ENCODE measurements around the gene PPTC7. TPM values are rescaled to one million over a fixed set of nuclear protein-coding genes. Genes with fewer than 3 reads are reported as not detected.
"Not testable (repeated sequence)": the region's sequence is repeated elsewhere in the genome, so short reads cannot be mapped to it uniquely, and the experiment has no call there.

The PPTC7 gene
- total and polyA plus RNA-seq, 2 of the 4 experiments (the other 2 are of a cell fraction), result 4.1 to 6.8 TPM

GRCh38 chr12:110570798-110571197 is 12.3 kb downstream of the PPTC7 start:
- H2AFZ ChIP-seq (replicated peaks; ENCODE audit: low read length, poor library complexity); H3K27ac ChIP-seq (ENCODE audit: insufficient read depth, low read length); ATAC-seq (ENCODE audit: low read depth); H2BK120ac ChIP-seq (ENCODE audit: low read depth, low read length); CTCF ChIA-PET; H3K18ac ChIP-seq (ENCODE audit: low read depth, low read length); H3K4ac ChIP-seq (ENCODE audit: low read depth, low read length); H3K9ac ChIP-seq (ENCODE audit: low read depth, low read length); H2AK5ac ChIP-seq (ENCODE audit: low read depth, low read length); H4K8ac ChIP-seq (ENCODE audit: low read depth in 2 of 2, low read length in 2 of 2); intact Hi-C loops (cut with micrococcal nuclease); H3K27me3 ChIP-seq (ENCODE audit: control insufficient read depth, insufficient read depth, low read length); H2BK15ac ChIP-seq (ENCODE audit: low read depth, low read length); H4K91ac ChIP-seq (ENCODE audit: insufficient read depth, low read depth, low read length); H3K14ac ChIP-seq (replicated peaks; ENCODE audit: low read depth, low read length); H2AK9ac ChIP-seq (replicated peaks; ENCODE audit: low read depth, low read length, poor library complexity); H3K23ac ChIP-seq (ENCODE audit: low read depth, low read length); POLR2A ChIA-PET (ENCODE audit: unreplicated experiment); H4K5ac ChIP-seq (ENCODE audit: low read depth, low read length); H3K36me3 ChIP-seq (ENCODE audit: control insufficient read depth, insufficient read depth, low read length); H3K4me3 ChIP-seq (ENCODE audit: insufficient read depth, low read depth, low read length); H2BK5ac ChIP-seq (ENCODE audit: low read depth, low read length, poor library complexity, severe bottlenecking); H3K9me1 ChIP-seq (ENCODE audit: insufficient read depth, low read length); H3K4me1 ChIP-seq (ENCODE audit: control insufficient read depth, insufficient read depth, low read length); H2BK20ac ChIP-seq (ENCODE audit: low read depth, low read length); H3K56ac ChIP-seq (ENCODE audit: extremely low read depth, insufficient read depth, low read length); BruUV-seq (replicated peaks); in situ Hi-C loops (cut with MboI; ENCODE audit: low sequenced_read_pairs); H3K4me2 ChIP-seq (ENCODE audit: low read depth, low read length); H3K9me3 ChIP-seq (ENCODE audit: control insufficient read depth, insufficient read depth, low read length); dilution Hi-C loops (cut with HindIII; ENCODE audit: low sequenced_read_pairs, unreplicated experiment); DNase-seq: not testable (repeated sequence)
- H4K20me1 ChIP-seq (ENCODE audit: insufficient read depth, low read length), result peaks cover 24% of the 10 kb centered on the region
- no CpG with 5 or more reads among the region's 16 CpGs for WGBS, 2 experiments (ENCODE audit: extremely low coverage in 2 of 2, insufficient read length in 1 of 2)
- peaks cover 22 to 40% of the 10 kb centered on the region in 2 experiments for H3K79me1 ChIP-seq (ENCODE audit: low read depth in 1 of 2, low read length in 2 of 2)

DNA sequence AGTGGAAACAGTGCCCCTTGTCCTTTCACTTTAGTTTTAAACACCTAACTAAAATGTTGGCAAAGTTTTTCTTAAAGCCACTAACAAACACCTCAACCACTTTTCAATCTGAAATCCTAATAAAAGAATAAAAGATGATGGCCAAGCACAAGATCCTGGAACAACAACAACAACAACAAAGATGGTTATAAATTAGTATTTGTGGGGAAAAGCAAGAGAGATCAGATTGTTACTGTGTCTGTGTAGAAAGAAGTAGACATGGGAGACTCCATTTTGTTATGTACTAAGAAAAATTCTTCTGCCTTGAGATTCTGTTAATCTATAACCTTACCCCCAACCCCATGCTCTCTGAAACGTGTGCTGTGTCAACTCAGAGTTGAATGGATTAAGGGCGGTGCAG is 13.3 kb downstream of the PPTC7 start:
- intact Hi-C loops (cut with micrococcal nuclease); H3K27ac ChIP-seq (ENCODE audit: insufficient read depth, low read length); H2BK20ac ChIP-seq (ENCODE audit: low read depth, low read length); H3K4me1 ChIP-seq (ENCODE audit: control insufficient read depth, insufficient read depth, low read length); H2AFZ ChIP-seq (replicated peaks; ENCODE audit: low read length, poor library complexity); H3K36me3 ChIP-seq (ENCODE audit: control insufficient read depth, insufficient read depth, low read length); H3K4me2 ChIP-seq (ENCODE audit: low read depth, low read length); DNase-seq; H4K8ac ChIP-seq (ENCODE audit: low read depth in 2 of 2, low read length in 2 of 2); H3K4ac ChIP-seq (ENCODE audit: low read depth, low read length); CTCF ChIA-PET; H3K56ac ChIP-seq (ENCODE audit: extremely low read depth, insufficient read depth, low read length); H4K91ac ChIP-seq (ENCODE audit: insufficient read depth, low read depth, low read length); H2AK9ac ChIP-seq (replicated peaks; ENCODE audit: low read depth, low read length, poor library complexity); H2AK5ac ChIP-seq (ENCODE audit: low read depth, low read length); H3K18ac ChIP-seq (ENCODE audit: low read depth, low read length); H3K9me1 ChIP-seq (ENCODE audit: insufficient read depth, low read length); dilution Hi-C loops (cut with HindIII; ENCODE audit: low sequenced_read_pairs, unreplicated experiment); H3K4me3 ChIP-seq (ENCODE audit: insufficient read depth, low read depth, low read length); ATAC-seq (ENCODE audit: low read depth); H4K5ac ChIP-seq (ENCODE audit: low read depth, low read length); H3K9ac ChIP-seq (ENCODE audit: low read depth, low read length); in situ Hi-C loops (cut with MboI; ENCODE audit: low sequenced_read_pairs); H2BK15ac ChIP-seq (ENCODE audit: low read depth, low read length); BruUV-seq (replicated peaks); H3K9me3 ChIP-seq (ENCODE audit: control insufficient read depth, insufficient read depth, low read length); H3K27me3 ChIP-seq (ENCODE audit: control insufficient read depth, insufficient read depth, low read length); H2BK5ac ChIP-seq (ENCODE audit: low read depth, low read length, poor library complexity, severe bottlenecking); POLR2A ChIA-PET (ENCODE audit: unreplicated experiment); H3K23ac ChIP-seq (ENCODE audit: low read depth, low read length); H2BK120ac ChIP-seq (ENCODE audit: low read depth, low read length); H3K14ac ChIP-seq (replicated peaks; ENCODE audit: low read depth, low read length): not testable (repeated sequence)
- H4K20me1 ChIP-seq (ENCODE audit: insufficient read depth, low read length), result peaks cover 23% of the 10 kb centered on the region
- WGBS, 2 experiments (ENCODE audit: extremely low coverage in 2 of 2, insufficient read length in 1 of 2), result no CpG with 5 or more reads among the region's 2 CpGs
- H3K79me1 ChIP-seq (ENCODE audit: low read depth in 1 of 2, low read length in 2 of 2), result peaks cover 22 to 44% of the 10 kb centered on the region in 2 experiments
